K562 (cell line): ENCODE data around the gene LXN. TPM values are rescaled to one million over a fixed set of nuclear protein-coding genes. Genes with fewer than 3 reads are reported as not detected.

ENCODE experiments used
- CEBPZ ChIP-seq: fragments of 150-350 bp; IDR thresholded peaks from 2 replicates; pipeline ENCODE4 v1.6.1; 2014; ENCODE audit warnings: low read depth, mild to moderate bottlenecking, low read length, borderline replicate concordance
- E2F5 ChIP-seq: sonication (generic); formaldehyde crosslinking; IDR thresholded peaks from 2 replicates; pipeline ENCODE4 v1.8.0; 2022; ENCODE audit warnings: mild to moderate bottlenecking, missing genetic modification reagents
- ESRRB ChIP-seq: fragments of 250-450 bp; sonication (Bioruptor Pico); IDR thresholded peaks from 2 replicates; pipeline ENCODE4 v1.5.0; 2020; ENCODE audit warnings: mild to moderate bottlenecking, moderate library complexity, borderline replicate concordance
- ETS2 ChIP-seq: IDR thresholded peaks from 2 replicates; pipeline ENCODE4 v1.6.1; 2016; ENCODE audit warnings: borderline replicate concordance, missing genetic modification characterization, mild to moderate bottlenecking, moderate library complexity, missing compliant biosample characterization; ENCODE audit not compliant: poor library complexity, severe bottlenecking
- HNRNPL ChIP-seq: fragments of 200-400 bp; formaldehyde crosslinking; IDR thresholded peaks from 2 replicates; pipeline ENCODE4 v1.6.1; 2017; ENCODE audit warnings: low read depth, mild to moderate bottlenecking, low read length
- KLF6 ChIP-seq: fragments of 250-450 bp; sonication (Bioruptor Pico); IDR thresholded peaks from 2 replicates; pipeline ENCODE4 v1.4.0; 2020; ENCODE audit warnings: mild to moderate bottlenecking, moderate library complexity, borderline replicate concordance
- L3MBTL2 ChIP-seq: fragments of 450-650 bp; IDR thresholded peaks from 2 replicates; pipeline ENCODE4 v1.6.1; 2016; ENCODE audit warnings: mild to moderate bottlenecking, moderate library complexity
- MTA1 ChIP-seq: fragments of 450-650 bp; IDR thresholded peaks from 2 replicates; pipeline ENCODE4 v1.6.1; 2017; ENCODE audit warnings: borderline replicate concordance
- SAP30 ChIP-seq: fragments of 200-600 bp; sonication (generic); IDR thresholded peaks from 2 replicates; pipeline ENCODE4 v1.6.1; 2012; ENCODE audit warnings: borderline replicate concordance, low read depth, mild to moderate bottlenecking, moderate library complexity, low read length, control low read depth, inconsistent platforms; ENCODE audit not compliant: insufficient read depth, poor library complexity, severe bottlenecking
- SMAD3 ChIP-seq: fragments of 450-650 bp; formaldehyde crosslinking; conservative IDR thresholded peaks from 2 replicates; pipeline ENCODE4 v1.4.0; 2020; ENCODE audit warnings: mild to moderate bottlenecking
- polyA plus RNA-seq, 8 experiments: library from polyadenylated mRNA; depleted of rRNA in 4 of 8; stranded (reverse) in 5 of 8; unstranded in 3 of 8; fragments of >200 nt; fragmentation: Nextera tagmentation in 2 of 8; fragmentation: Illumina TruSeq in 1 of 8; extraction: Ambion mirVana in 2 of 8; extraction: Trizol in 1 of 8; gene quantifications; 2 replicates each; pipeline versions ENCODE4 v1.2.1 to v1.2.3, GENCODE V29; 2011 to 2014; ENCODE audit warnings: inconsistent platforms in 1 of 8, missing spikeins in 1 of 8
- total RNA-seq, 7 experiments: library from RNA; depleted of rRNA in 6 of 7; stranded (reverse); fragments of >200 nt in 6 of 7; fragmentation: Illumina TruSeq in 2 of 7; extraction: Trizol in 2 of 7; gene quantifications; 2 replicates each; pipeline versions ENCODE4 v1.2.1 to v1.2.3, GENCODE V29; 2011 to 2021; ENCODE audit warnings: low replicate concordance in 1 of 7

The LXN gene
- total and polyA plus RNA-seq, 9 of the 15 experiments (the other 6 are each of a cell fraction or from before 2014, with no cell fraction given) = 0.08 to 0.13 TPM; not detected in 7

- TF ChIP-seq CEBPZ (no peak), ESRRB (no peak), E2F5 (CRISPR knock-in tag) (no peak), ETS2 (no peak), KLF6 (CRISPR knock-in tag) (no peak), L3MBTL2 (no peak), MTA1 (no peak), SAP30 (no peak), HNRNPL (no peak), SMAD3 (CRISPR knock-in tag) (no peak)
Measured at GRCh38 chr3:158640646-158641045, 31.8 kb downstream of the LXN start (continued).
